ENCODE measurements around the gene MRPL34. TPM values are rescaled to one million over a fixed set of nuclear protein-coding genes. Genes with fewer than 3 reads are reported as not detected.

MRPL34 gene
- total and polyA plus RNA-seq, 9 of the 15 experiments (the other 6 are each of a cell fraction or from before 2014, with no cell fraction given): 11.5 to 256 (median 72.5) TPM

- no peak for TF ChIP-seq ELK3 (CRISPR knock-in tag; IDR thresholded peaks at IDR 0.05)
- peak; percentile 88 for TF ChIP-seq MTA3 (IDR thresholded peaks at IDR 0.05; ENCODE audit: borderline replicate concordance)
- no peak for TF ChIP-seq TAF7 (tag; IDR thresholded peaks at IDR 0.05)
- TF ChIP-seq THRA (IDR thresholded peaks at IDR 0.05): no peak
- TF ChIP-seq MAFF (IDR thresholded peaks at IDR 0.05; ENCODE audit: low read length): no peak
- TF ChIP-seq LCOR (CRISPR knock-in tag; IDR thresholded peaks at IDR 0.05): peak; percentile 62; the same call in 1 of the 2 replicates
- TF ChIP-seq SP1 (CRISPR knock-in tag; IDR thresholded peaks at IDR 0.05): no peak
- TF ChIP-seq ZBED1 (IDR thresholded peaks at IDR 0.05): no peak
- TF ChIP-seq U2AF2 (optimal IDR thresholded peaks at IDR 0.05; ENCODE audit: low read depth, low read length): no peak
- TF ChIP-seq SIN3B (IDR thresholded peaks at IDR 0.05; ENCODE audit: low read depth): peak; percentile 54
- no peak for TF ChIP-seq BRF2 (IDR thresholded peaks at IDR 0.05; ENCODE audit: borderline replicate concordance, insufficient read depth, insufficient read length)
- TF ChIP-seq ILK (tag; IDR thresholded peaks at IDR 0.05; ENCODE audit: borderline replicate concordance, low read depth): no peak
- no peak for TF ChIP-seq NFE2L1 (tag; IDR thresholded peaks at IDR 0.05; ENCODE audit: borderline replicate concordance, low read depth)
- TF ChIP-seq MTA1 (IDR thresholded peaks at IDR 0.05; ENCODE audit: borderline replicate concordance): no peak
- TF ChIP-seq MAFK (IDR thresholded peaks at IDR 0.05; ENCODE audit: low read length): no peak
- peak; percentile 88 for TF ChIP-seq SMC3 (conservative IDR thresholded peaks at IDR 0.05; ENCODE audit: insufficient read depth, low read depth, low read length)
- no peak for TF ChIP-seq TOE1 (IDR thresholded peaks at IDR 0.05; ENCODE audit: borderline replicate concordance)
- TF ChIP-seq TOE1 (CRISPR knock-in tag; IDR thresholded peaks at IDR 0.05; ENCODE audit: borderline replicate concordance, low read depth): no peak
- TF ChIP-seq ARHGAP35 (IDR thresholded peaks at IDR 0.05; ENCODE audit: partially characterized antibody): no peak
- TF ChIP-seq POLR3A (IDR thresholded peaks at IDR 0.05; ENCODE audit: borderline replicate concordance, extremely low read depth, insufficient read depth, insufficient read length): no peak
- TF ChIP-seq XRCC4 (IDR thresholded peaks at IDR 0.05; ENCODE audit: extremely low read depth, insufficient read depth, insufficient read length): no peak
- TF ChIP-seq NCOA1 (IDR thresholded peaks at IDR 0.05; ENCODE audit: low read depth): no peak
- no peak for TF ChIP-seq THAP7 (CRISPR knock-in tag; IDR thresholded peaks at IDR 0.05)
- no peak for TF ChIP-seq SRSF7 (optimal IDR thresholded peaks at IDR 0.05; ENCODE audit: low read depth, low read length)
- no peak for TF ChIP-seq FOXP1 (CRISPR knock-in tag; IDR thresholded peaks at IDR 0.05)
- no peak for TF ChIP-seq SUPT5H (IDR thresholded peaks at IDR 0.05)
Measured at GRCh38 chr19:17282488-17283125, 23.1 kb upstream of the MRPL34 start (continued).

Data from K562 (cell line).